GM19324 (cell line): ENCODE data around the gene FMO1.
"Not testable (repeated sequence)": the region's sequence is repeated elsewhere in the genome, so short reads cannot be mapped to it uniquely, and the experiment has no call there.

Experiments used
- ATAC-seq: cut with Tn5 transposase; IDR thresholded peaks from one replicate; pipeline ENCODE4 v1.9.1; 2021; ENCODE audit warnings: mild to moderate bottlenecking, moderate library complexity; ENCODE audit not compliant: unreplicated experiment, low FRiP score

FMO1 gene

GRCh38 chr1:171279234-171279633 lies 30.9 kb downstream of the FMO1 start:
- no peak for ATAC-seq

- no peak for ATAC-seq
Observed at GRCh38 chr1:171279678-171280077, 31.4 kb downstream of the FMO1 start.

- no peak for ATAC-seq
Observed at GRCh38 chr1:171280599-171280998, 32.3 kb downstream of the FMO1 start.

GRCh38 chr1:171286032-171286705 lies 37.9 kb downstream of the FMO1 start:
- ATAC-seq: no peak

GRCh38 chr1:171290621-171291020 lies 42.3 kb downstream of the FMO1 start:
- no peak for ATAC-seq

- ATAC-seq: no peak
Observed at GRCh38 chr1:171292799-171293198, 44.5 kb downstream of the FMO1 start.

- not testable (repeated sequence) for ATAC-seq
Observed at GRCh38 chr1:171295383-171295782, 47.1 kb downstream of the FMO1 start.

GRCh38 chr1:171295821-171296220 lies 47.5 kb downstream of the FMO1 start:
- ATAC-seq: no peak

GRCh38 chr1:171296897-171297296 lies 48.6 kb downstream of the FMO1 start:
- ATAC-seq: no peak

GRCh38 chr1:171298696-171299095 lies 50.4 kb downstream of the FMO1 start:
- ATAC-seq: no peak

- ATAC-seq: no peak
Observed at GRCh38 chr1:171299342-171299741, 51.0 kb downstream of the FMO1 start.

- ATAC-seq: no peak
Observed at GRCh38 chr1:171300401-171300800, 52.1 kb downstream of the FMO1 start.

GRCh38 chr1:171310661-171311087 lies 62.4 kb downstream of the FMO1 start:
- no peak for ATAC-seq

GRCh38 chr1:171311771-171312558 lies 63.7 kb downstream of the FMO1 start:
- no peak for ATAC-seq

GRCh38 chr1:171313319-171313834 lies 65.1 kb downstream of the FMO1 start:
- peak; percentile 43 for ATAC-seq

GRCh38 chr1:171313835-171314320 lies 65.6 kb downstream of the FMO1 start, which contains the start of gene FMO4:
Gene FMO4, plus strand, starts transcription at chr1:171314183. Its CDS starts 5,643 bp downstream, at chr1:171319826.
- ATAC-seq: peak; percentile 100

- no peak for ATAC-seq
Observed at GRCh38 chr1:171329251-171329650, 81.0 kb downstream of the FMO1 start.

GRCh38 chr1:171334024-171334640 lies 85.8 kb downstream of the FMO1 start:
- no peak for ATAC-seq
